GM11168 (cell line): ENCODE measurements around the gene MRPS17.
"Not testable (repeated sequence)": the region's sequence is repeated elsewhere in the genome, so short reads cannot be mapped to it uniquely, and the experiment has no call there.

Experiments
- in situ Hi-C: fragments of 300-500 bp; cut with MboI; formaldehyde crosslinking; loops from one replicate; pipeline ENCODE4 v1.12.0; 2022; ENCODE audit warnings: low sequenced_read_pairs; ENCODE audit not compliant: unreplicated experiment

The MRPS17 gene

DNA sequence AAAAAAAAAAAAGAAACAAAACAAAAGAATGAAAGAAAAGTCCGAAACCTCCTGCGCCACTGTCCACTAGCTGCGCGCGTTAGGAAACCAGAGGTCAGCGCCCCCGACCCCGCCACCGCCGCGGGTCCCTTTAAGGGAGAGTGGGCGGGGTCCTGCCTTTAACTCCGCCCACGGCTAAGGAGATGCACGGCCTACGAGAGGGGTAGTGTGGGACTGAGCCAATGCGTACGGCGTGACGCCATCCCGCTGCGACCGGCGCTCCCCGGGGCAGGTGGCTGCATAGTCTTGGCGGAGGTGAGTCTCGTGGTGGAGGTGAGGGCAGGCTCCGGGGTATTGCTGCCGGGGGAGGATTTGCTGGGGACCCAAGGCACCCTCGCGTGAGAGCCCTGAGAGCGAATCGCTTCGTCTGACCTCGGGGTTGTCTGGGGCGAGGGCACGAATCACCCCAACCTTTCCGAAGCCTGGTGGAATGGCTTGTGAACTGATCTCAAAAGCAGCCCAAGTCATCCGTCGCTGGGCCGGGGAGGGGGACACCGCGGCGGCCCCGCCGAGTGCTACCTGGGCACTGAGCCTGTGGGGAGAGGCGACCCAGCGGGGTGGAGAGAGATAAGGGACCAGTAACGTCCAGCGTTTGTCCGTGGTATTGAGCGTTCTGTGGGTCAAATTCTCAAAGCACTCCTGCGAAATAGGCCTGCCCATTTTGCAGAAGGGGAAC is at the start of gene MRPS17:
Gene MRPS17 (plus strand): TSS at position 241 of the 715 bp plus-strand sequence. CDS start 1,319 bp downstream, outside the sequence.
- in situ Hi-C loops: no loop called here

DNA sequence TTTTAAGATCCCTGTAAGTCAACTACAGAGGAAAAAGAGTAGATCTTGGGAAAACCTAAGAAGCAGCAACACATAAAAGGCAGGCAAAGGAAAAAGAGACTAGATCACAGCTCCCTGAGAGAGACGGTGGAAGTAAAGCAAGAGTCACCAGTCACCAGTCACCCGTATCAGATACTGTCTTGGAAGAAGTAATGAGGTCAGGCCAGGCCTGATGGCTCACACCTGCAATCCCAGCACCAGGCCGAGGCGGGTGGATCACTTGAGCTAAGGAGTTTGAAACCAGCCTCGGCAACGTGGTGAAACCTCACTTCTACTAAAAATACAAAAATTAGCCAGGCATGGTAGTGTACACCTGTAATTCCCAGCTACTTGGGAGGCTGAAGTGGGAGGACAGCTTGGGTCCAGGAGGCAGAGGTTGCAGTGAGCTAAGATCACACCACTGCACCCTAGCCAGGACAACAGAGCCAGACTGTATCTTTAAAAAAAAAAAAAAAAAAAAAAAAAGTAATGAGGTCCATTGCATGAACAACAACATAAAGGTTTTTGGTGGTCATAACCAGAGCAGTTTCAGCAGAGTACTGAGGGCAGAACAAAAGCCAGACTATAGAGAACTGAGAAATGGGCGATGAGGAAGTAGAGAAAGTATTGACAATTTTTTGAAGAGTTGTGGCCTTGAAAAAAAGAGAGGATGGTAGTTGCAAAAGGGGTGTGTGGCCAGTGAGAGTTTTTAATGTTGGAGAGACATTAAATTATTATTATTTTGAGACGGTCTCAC is 47.5 kb upstream of the MRPS17 start:
- in situ Hi-C loops: no loop called here

DNA sequence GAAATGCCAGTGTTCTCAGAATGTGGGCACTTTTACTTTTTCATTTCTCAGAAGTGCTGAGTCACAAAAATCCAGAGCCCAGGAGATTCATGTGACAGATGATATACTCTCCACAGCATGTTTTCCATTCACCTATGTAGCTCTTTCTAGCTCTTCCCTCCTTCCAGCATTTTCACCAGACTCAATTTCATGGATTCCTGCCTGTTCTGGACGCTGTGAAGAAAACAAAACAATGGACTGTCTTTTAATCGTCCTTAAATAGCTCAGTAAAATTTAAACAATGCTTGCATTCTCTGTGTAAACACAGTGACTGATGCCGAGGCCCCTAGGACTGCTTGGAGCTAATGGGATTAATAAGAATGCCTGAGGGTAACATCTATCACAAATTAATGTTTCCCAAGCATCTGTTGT is 38.9 kb upstream of the MRPS17 start:
- in situ Hi-C loops: no loop called here

DNA sequence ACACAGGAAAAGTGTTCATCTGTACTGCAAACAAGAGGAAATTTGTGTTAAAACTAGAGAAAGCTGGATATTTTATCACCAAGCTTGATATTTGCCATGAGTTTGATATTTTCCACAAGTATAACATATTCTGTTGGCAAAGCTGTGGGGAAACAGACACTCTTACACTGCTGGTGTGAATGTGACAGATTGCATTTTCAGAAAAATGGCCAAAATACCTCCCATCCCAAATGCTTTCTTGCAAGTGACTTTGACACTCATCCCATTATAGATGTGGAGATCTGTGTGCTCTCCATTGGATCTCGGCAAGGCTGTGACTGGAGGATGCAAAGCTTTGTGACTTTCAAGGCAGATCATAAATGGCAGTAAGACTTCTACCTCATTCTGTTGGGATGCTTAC is 33.9 kb upstream of the MRPS17 start:
- in situ Hi-C loops: no loop called here

DNA sequence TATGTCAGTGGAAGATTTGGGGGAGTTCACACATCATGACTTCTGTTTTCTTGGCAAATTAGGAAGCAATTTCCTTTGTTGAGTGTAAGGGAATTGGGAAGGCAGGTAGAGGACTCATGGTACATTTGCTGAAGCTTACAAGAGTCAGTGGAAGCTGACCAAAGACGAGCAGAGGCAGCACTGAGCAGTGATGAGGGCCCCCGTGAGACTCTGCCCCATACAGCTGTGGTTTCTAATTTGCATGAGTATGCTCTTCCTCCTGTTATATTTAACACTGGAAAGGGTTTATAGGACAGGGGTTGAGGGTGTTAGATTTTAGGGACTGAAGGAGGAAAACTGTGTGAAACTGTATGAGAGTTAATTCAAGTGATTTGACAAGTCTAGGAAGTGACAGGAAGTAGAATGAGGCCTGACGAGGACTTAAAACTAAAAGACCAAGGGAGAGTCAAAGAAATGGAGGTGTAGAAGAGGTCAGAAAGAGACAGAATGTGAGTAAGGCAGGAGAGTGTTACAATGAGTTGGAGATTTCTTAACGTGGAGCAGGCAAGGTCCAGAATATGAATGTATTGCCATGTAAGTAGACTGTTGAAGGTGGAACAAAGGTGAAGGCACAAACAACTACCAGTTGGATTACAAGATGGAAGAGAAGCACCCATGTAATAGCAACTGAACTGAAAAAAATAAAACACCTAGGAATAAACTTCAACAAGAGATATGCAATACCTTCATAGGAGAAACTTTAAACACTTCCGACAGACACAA is 23.5 kb upstream of the MRPS17 start:
- in situ Hi-C loops: no loop called here

DNA sequence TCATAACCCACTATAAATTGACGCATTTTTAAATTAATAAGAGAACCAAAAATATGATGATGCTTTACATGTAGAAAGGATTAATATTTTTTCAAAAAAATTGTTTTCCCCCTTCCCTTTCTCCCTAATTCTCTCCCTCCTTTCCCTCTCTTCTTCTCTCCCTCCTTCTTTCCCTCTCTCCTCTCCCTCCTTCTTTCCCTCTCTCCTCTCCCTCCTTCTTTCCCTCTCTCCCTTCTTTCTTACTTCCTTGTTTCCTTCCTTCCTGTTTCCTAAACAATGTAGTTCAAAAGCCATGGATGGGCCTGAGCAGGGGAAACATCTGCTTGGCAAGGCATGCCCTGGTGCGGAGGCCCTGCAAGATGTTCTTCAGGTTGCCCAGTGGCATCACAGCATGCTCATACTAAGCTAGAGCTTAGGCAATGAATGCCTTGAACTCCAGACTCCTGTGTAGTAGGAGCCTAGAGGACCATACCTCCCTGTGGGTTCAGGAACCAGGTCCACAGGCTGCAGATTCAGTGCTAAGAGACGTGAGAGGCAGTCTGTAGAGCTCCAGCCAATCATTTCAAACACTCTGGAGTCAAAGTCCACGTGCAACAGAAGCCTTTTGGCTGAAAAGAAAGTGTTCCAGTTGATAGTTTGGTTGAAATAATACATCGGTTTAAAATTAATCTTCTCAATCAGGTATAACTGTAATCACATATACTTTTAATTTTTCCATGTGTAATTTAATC is 20.1 kb upstream of the MRPS17 start:
- in situ Hi-C loops: no loop called here

DNA sequence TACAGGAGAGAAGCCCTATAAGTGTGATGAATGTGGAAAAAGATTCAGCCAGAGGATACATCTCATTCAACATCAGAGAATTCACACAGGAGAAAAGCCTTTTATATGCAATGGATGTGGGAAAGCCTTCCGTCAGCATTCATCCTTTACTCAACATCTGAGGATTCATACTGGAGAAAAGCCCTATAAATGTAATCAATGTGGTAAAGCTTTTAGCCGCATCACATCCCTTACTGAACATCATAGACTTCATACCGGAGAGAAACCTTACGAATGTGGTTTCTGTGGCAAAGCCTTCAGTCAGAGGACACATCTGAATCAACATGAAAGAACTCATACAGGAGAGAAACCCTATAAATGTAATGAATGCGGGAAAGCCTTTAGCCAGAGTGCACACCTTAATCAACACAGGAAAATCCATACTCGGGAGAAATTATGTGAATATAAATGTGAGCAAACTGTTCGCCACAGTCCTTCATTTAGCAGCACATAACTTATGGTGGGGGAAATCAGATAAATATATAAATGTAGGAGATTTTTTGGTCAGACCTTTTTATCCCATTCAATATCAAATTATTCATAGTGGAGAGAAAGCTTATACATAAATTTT is 12.1 kb upstream of the MRPS17 start:
- in situ Hi-C loops: no loop called here

DNA sequence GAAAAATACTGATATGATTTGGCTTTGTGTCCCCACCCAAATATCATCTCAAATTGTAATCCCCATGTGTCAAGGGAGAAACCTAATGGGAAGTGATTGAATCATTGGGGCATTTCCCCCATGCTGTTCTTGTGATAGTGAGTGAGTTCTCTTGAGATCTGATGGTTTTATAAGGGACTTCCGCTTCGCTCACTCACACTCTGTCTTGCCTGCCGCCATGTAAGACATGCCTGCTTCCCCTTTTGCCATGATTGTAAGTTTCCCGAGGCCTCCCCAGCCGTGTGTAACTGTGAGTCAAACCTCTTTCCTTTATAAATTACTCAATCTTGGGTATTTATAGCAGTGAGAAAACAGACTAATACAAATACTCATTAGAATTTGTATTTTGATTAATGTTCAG is 5.1 kb upstream of the MRPS17 start:
- in situ Hi-C loops: no loop called here

DNA sequence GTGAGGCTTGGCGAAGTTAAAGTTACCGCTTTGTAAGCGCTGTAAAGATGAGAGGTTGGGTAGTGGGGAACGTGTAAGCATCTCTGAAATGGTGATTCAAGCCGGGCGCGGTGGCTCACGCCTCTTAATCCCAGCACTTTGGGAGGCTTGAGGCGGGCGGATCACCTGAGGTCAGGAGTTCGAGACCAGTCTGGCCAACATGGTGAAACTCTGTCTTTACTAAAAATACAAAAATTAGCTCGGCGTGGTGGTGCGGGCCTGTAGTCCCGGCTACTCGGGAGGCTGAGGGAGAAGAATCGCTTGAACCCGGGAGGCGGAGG is 635 bp downstream of the MRPS17 start:
- in situ Hi-C loops: not testable (repeated sequence)

DNA sequence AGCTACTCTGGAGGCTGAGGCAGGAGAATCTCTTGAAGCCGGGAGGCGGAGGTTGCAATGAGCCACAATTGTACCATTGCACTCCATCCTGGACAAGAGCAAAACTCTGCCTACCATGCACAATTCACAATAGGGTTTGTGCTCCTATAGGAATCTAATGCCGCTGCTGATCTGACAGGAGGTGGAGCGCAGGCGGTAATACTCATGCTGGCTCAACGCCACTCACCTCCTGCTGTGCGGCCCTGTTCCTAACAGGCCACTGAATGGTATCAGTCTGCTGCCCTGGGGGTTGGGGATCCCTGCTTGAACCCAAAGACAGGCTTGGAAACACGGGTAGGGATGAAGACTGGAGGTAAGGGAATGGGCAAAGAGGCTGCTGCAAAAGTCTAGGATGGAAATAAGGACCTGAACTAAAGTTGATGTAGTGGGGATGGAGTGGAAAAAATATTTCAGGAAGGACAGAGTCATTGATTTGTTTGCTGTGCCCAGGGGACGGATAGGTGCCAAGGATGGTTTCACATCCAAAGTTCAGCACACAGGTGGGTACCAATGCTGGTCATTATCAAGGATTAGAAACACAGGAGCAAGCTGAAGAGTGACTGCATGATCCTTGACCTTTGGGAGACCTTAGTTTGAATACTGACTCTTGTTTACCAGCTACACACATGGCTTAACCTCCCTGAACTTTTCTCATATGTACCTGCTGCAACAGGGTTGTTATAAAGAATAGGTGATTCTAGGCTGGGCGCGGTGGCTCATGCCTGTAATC is 2.2 kb downstream of the MRPS17 start:
- in situ Hi-C loops: no loop called here

DNA sequence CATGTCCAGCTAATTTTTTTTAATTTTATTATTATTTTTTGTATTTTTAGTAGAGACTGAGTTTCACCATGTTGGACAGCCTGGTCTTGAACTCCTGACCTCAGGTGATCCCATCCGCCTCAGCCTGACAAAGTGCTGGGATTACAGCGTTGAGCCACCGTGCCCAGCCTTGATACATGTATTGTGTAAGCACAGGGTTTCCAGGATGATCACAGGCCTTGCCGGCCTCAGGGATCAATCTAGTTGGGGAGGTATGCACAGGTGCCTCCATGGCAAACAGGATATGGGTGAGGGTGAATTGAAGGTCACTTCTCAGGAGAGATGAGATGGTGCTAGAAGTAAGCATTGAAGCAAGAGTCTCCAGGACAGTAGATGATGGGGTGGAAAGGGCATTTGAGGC is 5.5 kb downstream of the MRPS17 start:
- in situ Hi-C loops: no loop called here

DNA sequence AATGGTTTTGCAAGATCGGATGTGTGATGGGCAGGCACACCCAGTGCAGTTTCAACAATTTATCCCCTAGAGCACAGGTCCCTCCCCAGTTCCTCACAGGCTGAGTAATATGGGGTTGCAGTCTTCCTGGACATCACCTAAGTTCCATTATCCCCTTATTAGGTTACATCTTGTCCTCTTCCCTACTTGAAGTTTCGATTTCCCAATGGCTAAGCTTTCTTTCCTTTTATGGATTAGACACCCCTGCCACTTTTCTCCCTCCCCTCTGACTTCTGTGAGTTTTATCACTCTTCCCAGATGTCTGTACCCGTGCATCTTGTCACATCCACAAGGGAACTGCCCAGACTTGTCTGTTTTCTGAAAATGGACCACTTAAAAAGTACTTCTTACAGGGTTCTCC is 10.3 kb downstream of the MRPS17 start:
- in situ Hi-C loops: loop anchor here (10.0 kb wide), 1 partner anchor 317 kb away; no protein-coding TSS in a partner anchor

DNA sequence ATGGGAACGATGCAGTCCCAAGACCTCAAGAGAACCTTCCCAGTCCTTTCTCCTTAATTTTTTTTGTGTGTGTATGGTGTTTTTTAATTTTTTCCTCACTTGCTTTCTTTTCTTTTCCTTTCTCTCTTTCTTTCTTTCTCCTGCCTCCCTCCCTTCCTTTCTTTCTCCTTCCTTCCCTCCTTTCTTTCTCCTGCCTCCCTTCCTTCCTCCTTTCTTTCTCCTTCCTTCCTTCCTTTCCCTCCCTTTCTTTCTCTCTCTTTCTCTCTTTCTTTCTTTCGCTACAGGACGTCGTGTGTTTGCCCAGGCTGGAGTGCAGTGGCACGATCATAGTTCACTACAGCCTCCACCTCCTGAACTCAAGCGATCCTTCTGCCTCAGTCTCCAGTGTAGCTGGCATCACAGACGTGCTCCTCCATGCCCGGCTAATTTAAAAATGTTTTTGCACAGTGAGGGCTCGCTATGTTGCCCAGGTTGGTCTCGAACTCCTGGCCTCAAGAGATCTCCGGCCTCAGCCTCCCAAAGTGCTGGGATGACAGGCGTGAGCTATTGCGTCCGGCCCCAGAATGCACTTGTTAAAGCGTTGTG is 12.0 kb downstream of the MRPS17 start:
- in situ Hi-C loops: loop anchor here (10.0 kb wide), 1 partner anchor 319 kb away; no protein-coding TSS in a partner anchor

DNA sequence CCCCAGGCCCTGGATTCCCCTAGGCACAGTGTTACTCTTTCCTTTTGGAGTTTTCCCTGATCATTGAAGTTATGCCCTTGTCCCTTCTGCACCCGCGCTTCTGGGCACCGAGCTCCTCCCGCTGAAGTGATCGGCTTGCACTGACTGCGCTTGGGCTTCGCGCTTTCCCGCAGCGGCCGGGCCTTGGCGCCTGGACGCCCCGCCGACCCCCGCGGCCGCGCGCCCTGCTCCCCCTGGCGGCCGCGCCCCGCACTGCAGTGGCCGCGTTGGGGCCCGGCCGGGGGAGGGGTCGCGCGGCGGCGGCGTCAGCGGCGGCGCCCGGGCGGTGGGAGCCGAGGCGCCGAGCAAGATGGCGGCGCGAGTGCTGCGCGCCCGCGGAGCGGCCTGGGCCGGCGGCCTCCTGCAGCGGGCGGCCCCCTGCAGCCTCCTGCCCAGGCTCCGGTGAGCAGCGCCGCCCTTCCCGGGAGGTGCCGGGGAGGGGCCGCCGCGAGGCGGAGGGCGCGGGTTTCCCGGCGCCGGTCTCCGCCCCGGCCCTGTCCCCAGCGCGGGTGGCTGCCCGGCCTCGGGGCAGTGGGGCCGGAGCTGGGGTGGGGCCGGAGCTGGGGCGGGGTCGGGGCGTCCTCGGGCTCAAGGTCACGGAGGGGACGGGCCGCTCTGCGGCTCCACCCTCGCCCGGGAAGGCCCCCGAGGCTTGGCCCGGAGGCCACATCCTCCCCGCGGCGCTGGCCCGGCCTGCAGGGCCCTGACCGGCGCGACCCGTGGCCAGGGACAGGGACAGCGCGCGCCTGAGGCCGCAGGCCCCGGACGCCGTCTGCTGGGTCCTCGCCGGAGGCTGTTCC is 12.8 kb downstream of the MRPS17 start, which contains the start of gene NIPSNAP2:
Gene NIPSNAP2 (plus strand): TSS at position 325 of the 839 bp plus-strand sequence. CDS start 25 bp downstream, at position 350.
- in situ Hi-C loops: loop anchor here (10.0 kb wide), 1 partner anchor 320 kb away; no protein-coding TSS in a partner anchor

DNA sequence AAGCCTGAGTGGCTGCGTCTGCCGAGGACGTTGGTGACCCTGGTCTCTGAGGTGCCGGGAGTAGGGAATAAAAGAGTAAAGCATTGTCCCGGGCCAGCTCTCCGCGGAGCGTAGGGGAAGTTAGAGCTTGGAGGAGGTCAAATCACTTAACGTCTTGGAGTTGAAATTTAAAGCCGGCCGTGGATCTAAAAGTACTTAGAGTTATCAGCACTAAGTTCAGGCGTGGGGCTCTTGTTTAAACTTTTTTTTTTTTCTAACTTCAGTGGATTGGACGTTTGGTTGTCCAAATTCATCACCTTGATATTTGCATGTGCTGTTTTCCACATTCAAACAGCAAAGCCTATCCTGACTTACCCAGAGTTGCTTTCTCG is 13.4 kb downstream of the MRPS17 start:
- in situ Hi-C loops: loop anchor here (10.0 kb wide), 1 partner anchor 320 kb away; no protein-coding TSS in a partner anchor

DNA sequence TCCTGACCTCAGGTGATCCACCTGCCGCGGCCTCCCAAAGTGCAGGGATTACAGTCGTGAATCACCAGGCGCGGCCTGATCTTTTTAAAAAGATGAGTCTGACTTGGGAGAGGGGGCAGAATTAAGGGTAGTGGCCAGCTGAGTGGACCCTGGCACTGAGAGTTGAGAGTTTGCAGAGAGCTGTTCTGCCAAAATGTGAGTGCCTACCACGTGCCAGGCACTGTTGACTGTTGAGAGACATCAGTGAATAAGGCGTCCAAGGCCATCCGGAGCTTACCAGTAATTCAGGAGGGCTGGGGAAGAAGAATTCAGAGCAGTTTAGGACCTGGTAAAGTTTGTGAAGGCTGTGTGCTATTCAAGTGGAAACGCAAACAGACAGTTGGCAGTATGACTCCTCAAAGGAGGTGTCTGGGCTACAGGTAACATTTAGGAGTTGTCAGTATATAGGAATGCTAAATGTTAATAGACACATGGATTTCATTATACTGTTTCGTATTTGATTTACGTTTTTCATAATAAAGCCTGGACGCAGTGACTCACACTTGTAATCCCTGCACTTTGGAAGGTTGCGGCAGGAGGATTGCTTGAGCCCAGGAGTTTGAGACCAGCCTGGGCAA is 14.2 kb downstream of the MRPS17 start:
- in situ Hi-C loops: loop anchor here (10.0 kb wide), 1 partner anchor 321 kb away; no protein-coding TSS in a partner anchor

DNA sequence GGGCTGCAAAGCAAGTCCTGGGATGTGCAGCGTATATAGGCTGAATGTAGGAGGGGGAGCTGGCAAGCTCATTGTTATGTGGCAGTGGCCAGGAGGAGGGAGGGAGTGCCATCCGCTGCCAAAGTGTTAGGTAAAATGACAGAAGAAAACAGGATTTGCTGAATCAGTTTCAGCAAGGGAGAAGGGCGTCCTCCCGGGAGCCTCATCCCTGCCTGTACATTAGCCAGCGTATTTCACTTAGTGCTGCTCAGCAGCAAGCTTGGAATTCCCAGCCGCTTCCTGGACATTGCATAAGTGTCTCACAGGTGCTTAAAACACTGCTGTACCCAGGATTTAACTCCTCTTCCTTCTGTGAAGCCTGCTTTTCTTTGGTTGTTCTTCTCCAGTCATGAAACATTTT is 15.2 kb downstream of the MRPS17 start:
- in situ Hi-C loops: loop anchor here (10.0 kb wide), 1 partner anchor 322 kb away; no protein-coding TSS in a partner anchor
